ENCODE data around the gene RALA. TPM values are rescaled to one million over a fixed set of nuclear protein-coding genes. Genes with fewer than 3 reads are reported as not detected.

Gene RALA
- total RNA-seq, 4 donors from 2014 or later: 20.5 to 31.0 (median 26.3) TPM

DNA sequence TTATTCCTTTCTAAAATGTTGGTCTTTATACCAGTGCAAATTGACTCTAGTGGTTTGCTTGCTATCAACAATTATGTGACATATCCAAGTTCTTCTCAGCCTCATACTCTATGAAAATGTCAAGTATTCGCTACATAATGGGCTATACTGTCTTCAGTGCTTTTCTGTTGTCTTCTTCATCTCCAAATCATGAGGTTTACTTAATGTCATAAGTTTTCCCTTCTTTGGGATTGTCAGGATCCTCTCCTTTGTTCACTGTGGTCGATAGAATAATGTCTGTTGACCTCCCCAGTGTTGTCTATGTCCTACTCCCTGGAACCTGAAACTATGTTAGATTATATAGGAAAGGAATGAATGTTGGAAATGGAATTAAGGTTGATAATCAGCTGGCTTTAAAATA is 16.4 kb upstream of the RALA start:
- no peak overlapping the region for H3K4me3 ChIP-seq
- H3K9me3 ChIP-seq: no peaks in the 10 kb centered on the region
- no peak for TF ChIP-seq POLR2A (IDR thresholded peaks at IDR 0.05)
- TF ChIP-seq, protein P1, sequence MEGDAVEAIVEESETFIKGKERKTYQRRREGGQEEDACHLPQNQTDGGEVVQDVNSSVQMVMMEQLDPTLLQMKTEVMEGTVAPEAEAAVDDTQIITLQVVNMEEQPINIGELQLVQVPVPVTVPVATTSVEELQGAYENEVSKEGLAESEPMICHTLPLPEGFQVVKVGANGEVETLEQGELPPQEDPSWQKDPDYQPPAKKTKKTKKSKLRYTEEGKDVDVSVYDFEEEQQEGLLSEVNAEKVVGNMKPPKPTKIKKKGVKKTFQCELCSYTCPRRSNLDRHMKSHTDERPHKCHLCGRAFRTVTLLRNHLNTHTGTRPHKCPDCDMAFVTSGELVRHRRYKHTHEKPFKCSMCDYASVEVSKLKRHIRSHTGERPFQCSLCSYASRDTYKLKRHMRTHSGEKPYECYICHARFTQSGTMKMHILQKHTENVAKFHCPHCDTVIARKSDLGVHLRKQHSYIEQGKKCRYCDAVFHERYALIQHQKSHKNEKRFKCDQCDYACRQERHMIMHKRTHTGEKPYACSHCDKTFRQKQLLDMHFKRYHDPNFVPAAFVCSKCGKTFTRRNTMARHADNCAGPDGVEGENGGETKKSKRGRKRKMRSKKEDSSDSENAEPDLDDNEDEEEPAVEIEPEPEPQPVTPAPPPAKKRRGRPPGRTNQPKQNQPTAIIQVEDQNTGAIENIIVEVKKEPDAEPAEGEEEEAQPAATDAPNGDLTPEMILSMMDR (IDR thresholded peaks at IDR 0.05): no peak
- peaks cover 0 to 12% (median 0%) of the 10 kb centered on the region in 4 donors for H3K4me1 ChIP-seq
- H3K27me3 ChIP-seq: no peaks in the 10 kb centered on the region
- no peak for DNase-seq
- H3K36me3 ChIP-seq: no peaks in the 10 kb centered on the region
- no peak overlapping the region for H3K27ac ChIP-seq

DNA sequence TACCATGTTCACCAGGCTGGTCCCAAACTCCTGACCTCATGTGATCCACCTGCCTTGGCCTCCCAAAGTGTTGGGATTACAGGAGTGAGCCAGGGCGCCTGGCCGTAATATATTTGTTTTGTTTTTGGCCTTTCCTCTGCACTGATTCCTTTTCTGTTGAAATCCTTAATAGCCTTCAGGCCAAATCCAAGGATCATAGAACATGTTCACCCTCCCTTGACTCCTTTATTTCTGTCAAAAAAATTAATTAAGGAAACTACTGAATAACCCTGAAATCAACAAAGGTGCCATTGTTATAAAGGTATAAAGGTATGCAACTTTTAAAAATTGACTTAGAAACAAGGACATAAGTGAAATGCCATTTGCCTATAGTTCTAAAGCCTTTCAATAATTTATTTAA is 15.5 kb upstream of the RALA start:
- DNase-seq: no peak
- H3K9me3 ChIP-seq: no peaks in the 10 kb centered on the region
- no peaks in the 10 kb centered on the region for H3K27me3 ChIP-seq
- no peak overlapping the region for H3K27ac ChIP-seq
- H3K4me1 ChIP-seq: peaks cover 0 to 12% (median 0%) of the 10 kb centered on the region in 4 donors
- H3K36me3 ChIP-seq: no peaks in the 10 kb centered on the region
- H3K4me3 ChIP-seq: no peak overlapping the region
- TF ChIP-seq, protein P1 (IDR thresholded peaks at IDR 0.05): no peak
- no peak for TF ChIP-seq POLR2A (IDR thresholded peaks at IDR 0.05)

DNA sequence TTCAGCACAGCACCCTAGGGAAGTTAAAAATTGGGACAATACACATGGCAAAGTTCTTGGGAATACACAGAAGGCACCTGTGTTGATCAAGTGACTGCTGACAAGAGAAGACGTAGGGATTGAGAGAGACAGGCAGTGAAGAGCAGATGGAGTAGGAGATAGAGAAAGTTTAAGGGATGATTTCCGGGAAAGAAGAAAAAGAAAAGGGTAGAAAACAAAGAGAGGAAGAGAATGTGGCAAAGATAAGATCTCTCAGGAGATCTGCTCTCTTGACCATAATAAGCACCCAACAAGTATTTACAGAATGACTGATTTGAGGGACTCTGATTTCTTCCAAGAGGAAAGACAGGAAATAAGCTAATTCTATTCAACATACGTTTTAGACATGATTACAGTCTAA is 15.1 kb upstream of the RALA start:
- H3K4me3 ChIP-seq: no peak overlapping the region
- H3K4me1 ChIP-seq: peaks cover 0 to 12% (median 0%) of the 10 kb centered on the region in 4 donors
- H3K27ac ChIP-seq: no peak overlapping the region
- DNase-seq: no peak
- H3K9me3 ChIP-seq: no peaks in the 10 kb centered on the region
- TF ChIP-seq, protein P1 (IDR thresholded peaks at IDR 0.05): no peak
- TF ChIP-seq POLR2A (IDR thresholded peaks at IDR 0.05): no peak
- no peaks in the 10 kb centered on the region for H3K36me3 ChIP-seq
- H3K27me3 ChIP-seq: no peaks in the 10 kb centered on the region

DNA sequence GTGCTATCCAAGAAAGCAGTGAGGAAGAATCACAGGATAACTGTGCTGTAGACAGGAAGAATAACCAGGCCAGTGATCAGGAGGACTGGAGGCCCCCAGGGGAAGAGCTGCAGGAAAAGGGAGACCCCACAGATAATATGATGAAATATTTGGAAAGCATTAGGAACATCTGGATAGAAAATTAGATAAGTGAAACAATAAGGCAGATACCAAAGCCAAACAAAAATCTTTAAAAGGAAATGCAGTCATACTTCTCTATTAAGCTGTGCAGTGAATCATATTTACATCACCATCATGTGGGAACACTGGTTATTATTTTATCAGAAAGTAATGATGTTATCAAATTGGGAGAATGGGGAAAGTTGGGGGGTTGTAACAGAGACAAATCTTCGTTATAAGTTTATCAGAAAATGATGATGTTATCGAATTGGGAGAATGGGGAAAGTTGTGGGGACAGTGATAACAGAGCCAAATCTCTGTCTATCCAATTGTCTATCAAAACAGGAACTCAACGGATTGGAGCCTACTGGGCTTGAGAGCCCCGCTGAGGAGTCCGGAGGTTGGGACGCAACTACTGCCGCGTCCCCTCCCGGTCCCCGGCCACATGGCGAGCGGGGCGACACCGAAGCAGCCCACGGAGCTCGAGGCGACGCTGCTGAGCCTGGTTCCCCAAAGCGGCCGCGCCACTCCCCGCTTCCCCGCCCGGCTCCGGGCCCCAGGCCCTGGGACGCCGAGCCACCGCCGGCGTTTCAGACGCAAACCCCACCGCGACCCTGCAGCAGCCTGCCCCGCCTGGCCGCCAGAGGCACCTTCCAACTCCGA is 14.0 kb upstream of the RALA start:
- Histone ChIP-seq H3K4me3 (peak overlapping the region; percentile 1 to 42 (median 27)), H3K9me3 (no peaks in the 10 kb centered on the region), H3K4me1 (peaks cover 0 to 12% (median 0%) of the 10 kb centered on the region in 4 donors), H3K36me3 (no peaks in the 10 kb centered on the region), H3K27ac (peak overlapping the region in 1 of 4 donors; percentile 5), H3K27me3 (no peaks in the 10 kb centered on the region)
- DNase-seq: peak in 1 of 3 donors; percentile 54
- TF ChIP-seq, protein P1 (IDR thresholded peaks at IDR 0.05): no peak
- TF ChIP-seq POLR2A (IDR thresholded peaks at IDR 0.05): no peak

DNA sequence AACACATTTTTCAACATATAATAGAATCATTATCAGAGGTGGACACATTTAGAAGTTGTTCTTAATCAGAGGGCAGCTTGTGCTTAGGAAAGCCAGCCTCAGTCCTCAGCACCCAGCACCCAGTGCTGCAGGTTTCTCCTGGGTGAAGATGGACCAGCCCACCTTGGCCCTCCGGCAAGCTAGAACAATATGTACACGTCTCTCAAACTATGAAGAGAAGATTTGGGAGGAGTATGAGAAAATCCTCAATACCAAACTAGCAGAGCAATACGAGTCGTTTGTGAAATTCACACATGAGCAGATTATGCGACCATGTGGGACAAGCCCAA is 13.5 kb upstream of the RALA start:
- no peak for TF ChIP-seq POLR2A (IDR thresholded peaks at IDR 0.05)
- TF ChIP-seq, protein P1 (IDR thresholded peaks at IDR 0.05): no peak
- H3K36me3 ChIP-seq: no peaks in the 10 kb centered on the region
- peaks cover 0 to 12% (median 0%) of the 10 kb centered on the region in 4 donors for H3K4me1 ChIP-seq
- H3K4me3 ChIP-seq: peak overlapping the region; percentile 1 to 42 (median 27)
- H3K9me3 ChIP-seq: no peaks in the 10 kb centered on the region
- H3K27me3 ChIP-seq: no peaks in the 10 kb centered on the region
- H3K27ac ChIP-seq: no peak overlapping the region
- DNase-seq: no peak

Measured in Peyer's patch (tissue), 4 donors.